OCI-LY7 (cell line): ENCODE measurements around the gene ARL8B. TPM values are rescaled to one million over a fixed set of nuclear protein-coding genes. Genes with fewer than 3 reads are reported as not detected.

Experiments
- BruUV-seq: library from RNA; stranded (reverse); fragments of 400-500 nt; replicated peaks from 2 replicates; lab custom pipeline; 2021; lab: Mats Ljungman, UMichigan
- CTCF ChIA-PET: fragments of 300-600 bp; sonication (Branson Sonifier 250); formaldehyde crosslinking; loops from one replicate; lab custom pipeline; 2022; ENCODE audit warnings: antibody characterized with exemption; ENCODE audit not compliant: unreplicated experiment; lab: Charles Lee
- POLR2A ChIA-PET: fragments of 300-600 bp; sonication (Branson Sonifier 250); formaldehyde crosslinking; loops from one replicate; lab custom pipeline; 2022; ENCODE audit warnings: antibody characterized with exemption; lab: Charles Lee
- DNase-seq: peaks from one replicate; pipeline ENCODE4 v3.0.0-alpha.2; 2015; ENCODE audit warnings: low spot score
- H2AFZ ChIP-seq: fragments of 200-600 bp; sonication (generic), shearing (Covaris generic); 2 replicates; pipeline ENCODE4 v1.6.1; 2014; ENCODE audit warnings: mild to moderate bottlenecking, antibody characterized with exemption, low read length, moderate library complexity
- H3K27ac ChIP-seq: fragments of 200-600 bp; sonication (generic); 2 replicates; pipeline ENCODE4 v1.5.1; 2014; ENCODE audit warnings: mixed run types, low read depth, mild to moderate bottlenecking, moderate library complexity, low read length, inconsistent platforms; ENCODE audit not compliant: poor library complexity, severe bottlenecking
- H3K36me3 ChIP-seq: fragments of 200-600 bp; sonication (generic); 2 replicates; pipeline ENCODE4 v1.6.1; 2014; ENCODE audit warnings: mild to moderate bottlenecking, antibody characterized with exemption, low read length, moderate library complexity, mixed read lengths; ENCODE audit not compliant: insufficient read depth
- H3K4me1 ChIP-seq: fragments of 200-600 bp; sonication (generic); 2 replicates; pipeline ENCODE4 v1.5.1; 2014; ENCODE audit warnings: mild to moderate bottlenecking, low read length; ENCODE audit not compliant: insufficient read depth, poor library complexity, severe bottlenecking
- H3K4me2 ChIP-seq: fragments of 200-600 bp; sonication (generic); 2 replicates; pipeline ENCODE4 v1.6.1; 2014; ENCODE audit warnings: mild to moderate bottlenecking, low read length
- H3K4me3 ChIP-seq: fragments of 200-600 bp; sonication (generic); 2 replicates; pipeline ENCODE4 v1.5.1; 2014; ENCODE audit warnings: mild to moderate bottlenecking, low read depth, low read length; ENCODE audit not compliant: poor library complexity, severe bottlenecking
- H3K79me2 ChIP-seq: fragments of 200-600 bp; sonication (generic); 2 replicates; pipeline ENCODE4 v1.6.1; 2016; ENCODE audit warnings: low read depth, mild to moderate bottlenecking, low read length, moderate library complexity, mixed read lengths; ENCODE audit not compliant: insufficient read depth
- H3K9me2 ChIP-seq: fragments of 200-600 bp; sonication (generic); 2 replicates; pipeline ENCODE4 v1.6.1; 2016; ENCODE audit warnings: mild to moderate bottlenecking, low read length, mixed read lengths; ENCODE audit not compliant: insufficient read depth
- H3K9me3 ChIP-seq: fragments of 200-600 bp; sonication (generic); 2 replicates; pipeline ENCODE4 v1.6.1; 2014; ENCODE audit warnings: mild to moderate bottlenecking, mixed run types, low read length, mixed read lengths
- H4K20me1 ChIP-seq: fragments of 200-600 bp; sonication (generic); 2 replicates; pipeline ENCODE4 v1.6.1; 2014; ENCODE audit warnings: mild to moderate bottlenecking, antibody characterized with exemption, low read length, moderate library complexity, mixed read lengths; ENCODE audit not compliant: insufficient read depth
- EZH2phosphoT487 ChIP-seq: fragments of 200-600 bp; sonication (generic); IDR thresholded peaks from 2 replicates; pipeline ENCODE4 v1.6.1; 2018; ENCODE audit warnings: low read depth, borderline replicate concordance, mild to moderate bottlenecking, mixed run types, antibody characterized with exemption, low read length, moderate library complexity, mixed read lengths
- intact Hi-C: fragments of 100-400 bp; cut with micrococcal nuclease; formaldehyde crosslinking; loops from one replicate; pipeline ENCODE4 v1.10.0; 2022; ENCODE audit not compliant: unreplicated experiment
- total RNA-seq, 2 experiments: library from RNA; depleted of rRNA in 1 of 2; stranded (reverse); fragments of >200 nt in 1 of 2; shearing (Covaris generic) in 1 of 2; gene quantifications; 2 replicates each; pipeline ENCODE4 v1.2.3, GENCODE V29; 2014 to 2022
- TF ChIP-seq, protein P1 (sequence below): fragments of 200-600 bp; sonication (generic); conservative IDR thresholded peaks from 2 replicates; pipeline ENCODE4 v1.5.1; 2014; ENCODE audit warnings: mild to moderate bottlenecking, antibody characterized with exemption, low read length, moderate library complexity, mixed read lengths

The ARL8B gene
- total RNA-seq, 2 experiments from 2014 or later = 27.1 to 60.4 TPM

DNA sequence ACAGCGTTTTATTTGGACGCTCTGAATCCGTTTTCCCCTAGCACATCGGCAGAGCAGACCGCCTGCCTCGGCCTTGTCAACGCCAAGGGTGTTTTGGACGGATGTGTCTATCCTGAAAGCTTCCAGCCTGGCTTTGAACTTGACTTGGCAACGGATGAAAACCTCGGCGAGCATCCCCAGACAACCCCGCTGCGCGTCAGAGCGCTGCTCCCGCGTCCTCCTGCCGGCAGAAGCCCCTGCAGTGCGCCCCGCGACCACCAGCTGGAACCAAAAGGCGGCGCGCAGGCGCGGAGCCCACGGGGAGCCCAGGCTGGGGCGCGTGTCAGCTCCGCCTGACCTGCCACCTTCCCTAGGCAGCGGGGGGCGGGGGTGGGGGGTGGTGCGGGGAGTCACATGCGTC is 26.2 kb upstream of the ARL8B start:
- Histone ChIP-seq H3K4me2 (no peak overlapping the region), H3K4me1 (no peaks in the 10 kb centered on the region), H2AFZ (no peak overlapping the region), H3K27ac (no peak overlapping the region), H3K36me3 (no peaks in the 10 kb centered on the region), H3K9me2 (no peaks in the 10 kb centered on the region), H3K79me2 (no peaks in the 10 kb centered on the region), H3K4me3 (no peak overlapping the region), H3K9me3 (no peaks in the 10 kb centered on the region), H4K20me1 (no peaks in the 10 kb centered on the region)
- POLR2A ChIA-PET = no interaction called here
- TF ChIP-seq EZH2phosphoT487 = no peak
- TF ChIP-seq, protein P1, sequence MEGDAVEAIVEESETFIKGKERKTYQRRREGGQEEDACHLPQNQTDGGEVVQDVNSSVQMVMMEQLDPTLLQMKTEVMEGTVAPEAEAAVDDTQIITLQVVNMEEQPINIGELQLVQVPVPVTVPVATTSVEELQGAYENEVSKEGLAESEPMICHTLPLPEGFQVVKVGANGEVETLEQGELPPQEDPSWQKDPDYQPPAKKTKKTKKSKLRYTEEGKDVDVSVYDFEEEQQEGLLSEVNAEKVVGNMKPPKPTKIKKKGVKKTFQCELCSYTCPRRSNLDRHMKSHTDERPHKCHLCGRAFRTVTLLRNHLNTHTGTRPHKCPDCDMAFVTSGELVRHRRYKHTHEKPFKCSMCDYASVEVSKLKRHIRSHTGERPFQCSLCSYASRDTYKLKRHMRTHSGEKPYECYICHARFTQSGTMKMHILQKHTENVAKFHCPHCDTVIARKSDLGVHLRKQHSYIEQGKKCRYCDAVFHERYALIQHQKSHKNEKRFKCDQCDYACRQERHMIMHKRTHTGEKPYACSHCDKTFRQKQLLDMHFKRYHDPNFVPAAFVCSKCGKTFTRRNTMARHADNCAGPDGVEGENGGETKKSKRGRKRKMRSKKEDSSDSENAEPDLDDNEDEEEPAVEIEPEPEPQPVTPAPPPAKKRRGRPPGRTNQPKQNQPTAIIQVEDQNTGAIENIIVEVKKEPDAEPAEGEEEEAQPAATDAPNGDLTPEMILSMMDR = no peak
- DNase-seq = no peak
- CTCF ChIA-PET = no interaction called here
- intact Hi-C loops = no loop called here
- no TSS peak for BruUV-seq

DNA sequence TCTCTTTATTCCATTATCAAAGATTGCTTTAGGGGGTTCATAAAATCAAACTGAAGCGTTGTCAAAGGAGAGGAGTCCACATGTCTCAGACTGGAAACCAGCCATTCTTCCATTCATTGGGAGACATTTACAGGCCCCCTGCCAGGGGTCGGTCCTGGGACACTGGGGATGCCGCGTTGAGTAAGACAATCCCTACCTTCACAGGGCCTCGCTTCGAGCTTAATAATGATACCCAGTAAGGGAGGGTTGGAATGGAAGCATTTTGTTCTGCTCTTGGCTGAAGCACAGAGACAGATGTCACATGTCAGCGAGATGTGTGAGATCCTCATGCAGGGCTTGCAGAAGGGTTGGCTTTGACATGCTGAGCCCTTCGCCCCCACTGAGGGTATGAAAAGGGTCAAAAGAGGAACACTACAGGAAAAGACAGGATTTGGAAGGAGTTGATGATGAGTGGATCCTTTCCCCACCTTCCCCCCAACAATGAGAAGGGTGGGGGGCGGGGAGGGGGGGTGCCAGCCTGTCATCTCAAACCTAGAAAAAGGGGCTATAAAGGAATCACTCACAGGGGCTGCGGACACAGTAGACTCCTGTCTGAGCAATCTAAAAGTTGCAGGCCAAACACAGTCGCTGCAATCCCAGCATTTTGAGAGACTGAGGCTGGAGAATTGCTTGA is 25.6 kb upstream of the ARL8B start:
- no peak for DNase-seq
- ChIA-PET CTCF (no interaction called here), POLR2A (no interaction called here)
- intact Hi-C loops = no loop called here
- Histone ChIP-seq H3K9me3 (no peaks in the 10 kb centered on the region), H3K4me2 (no peak overlapping the region), H4K20me1 (no peaks in the 10 kb centered on the region), H3K4me1 (no peaks in the 10 kb centered on the region), H3K27ac (no peak overlapping the region), H3K9me2 (no peaks in the 10 kb centered on the region), H3K79me2 (no peaks in the 10 kb centered on the region), H3K36me3 (no peaks in the 10 kb centered on the region), H2AFZ (no peak overlapping the region), H3K4me3 (no peak overlapping the region)
- TF ChIP-seq, protein P1 = no peak
- no peak for TF ChIP-seq EZH2phosphoT487
- BruUV-seq = no TSS peak

DNA sequence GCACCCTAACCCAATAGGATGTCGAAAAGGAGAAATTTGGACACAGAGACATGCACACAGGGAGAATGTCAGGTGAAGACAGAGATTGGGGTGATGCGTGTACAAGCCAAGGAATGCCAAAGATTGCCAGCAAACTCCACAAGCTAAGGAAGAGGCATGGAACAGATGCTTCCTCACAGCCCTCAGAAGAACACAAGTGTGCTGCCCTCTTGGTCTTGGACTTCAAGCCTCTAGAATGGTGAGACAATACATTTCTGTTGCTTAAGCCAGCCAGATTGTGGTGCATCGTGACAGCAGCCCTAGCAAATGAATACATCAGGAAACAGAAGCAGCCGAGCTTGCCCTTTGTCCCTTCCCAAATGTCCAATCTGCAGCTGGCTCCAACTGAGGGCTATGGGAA is 23.7 kb upstream of the ARL8B start:
- CTCF ChIA-PET = no interaction called here
- H3K9me2 ChIP-seq = no peaks in the 10 kb centered on the region
- no peak overlapping the region for H2AFZ ChIP-seq

More for the DNA sequence above, 23.7 kb upstream of the ARL8B start:
- no peak overlapping the region for H3K27ac ChIP-seq
- no peaks in the 10 kb centered on the region for H4K20me1 ChIP-seq
- no peaks in the 10 kb centered on the region for H3K36me3 ChIP-seq
- H3K4me1 ChIP-seq = no peaks in the 10 kb centered on the region
- no peaks in the 10 kb centered on the region for H3K79me2 ChIP-seq
- no peak for DNase-seq
- TF ChIP-seq, protein P1 = no peak
- TF ChIP-seq EZH2phosphoT487 = no peak
- H3K9me3 ChIP-seq = no peaks in the 10 kb centered on the region
- no TSS peak for BruUV-seq
- no peak overlapping the region for H3K4me3 ChIP-seq
- POLR2A ChIA-PET = no interaction called here
- intact Hi-C loops = no loop called here
- H3K4me2 ChIP-seq = no peak overlapping the region
